Hepatocyte (in vitro differentiated cells): ENCODE measurements around the gene DDX6.

Experiments used
- EZH2 ChIP-seq: fragments of 200-600 bp; sonication (generic); IDR thresholded peaks from 2 replicates; pipeline ENCODE4 v1.6.1; 2016; ENCODE audit warnings: antibody characterized with exemption, mild to moderate bottlenecking, borderline replicate concordance
- TF ChIP-seq, protein P1 (sequence below): fragments of 200-600 bp; sonication (generic); IDR thresholded peaks from 2 replicates; pipeline ENCODE4 v1.5.1; 2016; ENCODE audit warnings: antibody characterized with exemption, mild to moderate bottlenecking; ENCODE audit not compliant: poor library complexity

DNA sequence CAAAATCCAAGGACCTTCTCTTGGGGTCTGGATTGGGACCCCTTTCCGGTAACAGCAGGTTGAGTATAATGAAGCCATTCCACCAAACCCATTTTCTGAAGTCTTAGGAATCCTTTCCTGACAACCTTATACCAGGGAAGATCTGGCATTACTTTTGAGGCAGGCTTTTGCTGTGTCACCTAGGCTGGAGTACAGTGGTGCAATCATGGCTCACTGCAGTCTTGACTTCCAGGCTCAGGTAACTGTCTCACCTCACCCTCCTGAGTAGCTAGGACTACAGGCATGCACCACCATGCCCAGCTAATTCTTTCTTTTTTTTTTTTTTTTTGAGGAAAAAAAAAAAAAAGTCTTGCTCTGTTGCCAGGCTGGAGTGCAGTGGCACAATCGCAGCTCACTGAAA lies 55.8 kb downstream of the DDX6 start:
- TF ChIP-seq, protein P1, sequence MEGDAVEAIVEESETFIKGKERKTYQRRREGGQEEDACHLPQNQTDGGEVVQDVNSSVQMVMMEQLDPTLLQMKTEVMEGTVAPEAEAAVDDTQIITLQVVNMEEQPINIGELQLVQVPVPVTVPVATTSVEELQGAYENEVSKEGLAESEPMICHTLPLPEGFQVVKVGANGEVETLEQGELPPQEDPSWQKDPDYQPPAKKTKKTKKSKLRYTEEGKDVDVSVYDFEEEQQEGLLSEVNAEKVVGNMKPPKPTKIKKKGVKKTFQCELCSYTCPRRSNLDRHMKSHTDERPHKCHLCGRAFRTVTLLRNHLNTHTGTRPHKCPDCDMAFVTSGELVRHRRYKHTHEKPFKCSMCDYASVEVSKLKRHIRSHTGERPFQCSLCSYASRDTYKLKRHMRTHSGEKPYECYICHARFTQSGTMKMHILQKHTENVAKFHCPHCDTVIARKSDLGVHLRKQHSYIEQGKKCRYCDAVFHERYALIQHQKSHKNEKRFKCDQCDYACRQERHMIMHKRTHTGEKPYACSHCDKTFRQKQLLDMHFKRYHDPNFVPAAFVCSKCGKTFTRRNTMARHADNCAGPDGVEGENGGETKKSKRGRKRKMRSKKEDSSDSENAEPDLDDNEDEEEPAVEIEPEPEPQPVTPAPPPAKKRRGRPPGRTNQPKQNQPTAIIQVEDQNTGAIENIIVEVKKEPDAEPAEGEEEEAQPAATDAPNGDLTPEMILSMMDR: no peak
- TF ChIP-seq EZH2: no peak
